HG03139 (cell line): ENCODE data around the gene HMGXB4.
"Not testable (repeated sequence)": the region's sequence is repeated elsewhere in the genome, so short reads cannot be mapped to it uniquely, and the experiment has no call there.

Experiments used
- ATAC-seq: cut with Tn5 transposase; IDR thresholded peaks from one replicate; pipeline ENCODE4 v1.9.1; 2021; ENCODE audit not compliant: unreplicated experiment

Gene HMGXB4, protein sequence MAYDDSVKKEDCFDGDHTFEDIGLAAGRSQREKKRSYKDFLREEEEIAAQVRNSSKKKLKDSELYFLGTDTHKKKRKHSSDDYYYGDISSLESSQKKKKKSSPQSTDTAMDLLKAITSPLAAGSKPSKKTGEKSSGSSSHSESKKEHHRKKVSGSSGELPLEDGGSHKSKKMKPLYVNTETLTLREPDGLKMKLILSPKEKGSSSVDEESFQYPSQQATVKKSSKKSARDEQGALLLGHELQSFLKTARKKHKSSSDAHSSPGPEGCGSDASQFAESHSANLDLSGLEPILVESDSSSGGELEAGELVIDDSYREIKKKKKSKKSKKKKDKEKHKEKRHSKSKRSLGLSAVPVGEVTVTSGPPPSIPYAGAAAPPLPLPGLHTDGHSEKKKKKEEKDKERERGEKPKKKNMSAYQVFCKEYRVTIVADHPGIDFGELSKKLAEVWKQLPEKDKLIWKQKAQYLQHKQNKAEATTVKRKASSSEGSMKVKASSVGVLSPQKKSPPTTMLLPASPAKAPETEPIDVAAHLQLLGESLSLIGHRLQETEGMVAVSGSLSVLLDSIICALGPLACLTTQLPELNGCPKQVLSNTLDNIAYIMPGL

GRCh38 chr22:35257321-35258190 is at the start of gene HMGXB4:
TSS of gene HMGXB4 (plus strand) at chr22:35257493. CDS start at chr22:35262391, 4,898 bp downstream.
- ATAC-seq = peak; percentile 83

DNA sequence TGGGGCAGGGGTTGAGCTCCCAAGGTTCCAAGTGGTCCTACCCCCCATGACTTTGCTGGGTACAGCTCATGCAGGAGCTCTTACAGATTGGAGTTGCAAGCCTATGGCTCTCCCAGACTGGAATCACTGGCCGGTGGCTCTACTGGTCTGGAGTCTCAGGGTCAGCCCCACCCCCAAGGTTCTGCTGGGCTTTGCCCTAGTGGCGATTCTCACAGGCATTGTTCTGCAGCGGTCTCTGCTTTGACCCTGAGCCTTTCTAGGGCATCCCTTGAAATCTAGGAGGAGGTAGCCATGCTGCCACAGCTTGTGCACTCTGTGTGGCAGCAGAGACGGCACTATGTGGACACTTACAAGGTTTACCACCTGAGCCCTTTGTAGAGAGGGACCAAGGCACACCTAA is 49.3 kb upstream of the HMGXB4 start:
- no peak for ATAC-seq

DNA sequence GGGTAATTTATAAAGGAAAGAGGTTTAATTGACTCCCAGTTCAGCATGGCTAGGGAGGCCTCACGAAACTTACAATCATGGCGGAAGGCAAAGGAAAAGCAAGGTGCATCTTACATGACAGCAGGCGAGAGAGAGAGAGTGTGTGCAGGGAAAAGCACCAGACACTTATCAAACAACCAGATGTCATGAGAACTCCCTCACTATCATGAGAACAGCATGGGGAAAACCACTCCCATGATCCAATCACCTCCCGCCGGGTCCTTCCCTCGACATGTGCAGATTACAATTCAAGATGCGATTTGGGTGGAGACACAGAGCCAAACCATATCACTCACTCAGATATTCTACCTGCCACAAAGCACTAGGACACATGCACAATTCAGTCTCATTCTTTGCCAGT is 48.1 kb upstream of the HMGXB4 start:
- no peak for ATAC-seq

GRCh38 chr22:35212009-35212408 is 45.3 kb upstream of the HMGXB4 start:
- no peak for ATAC-seq

GRCh38 chr22:35212996-35213395 is 44.3 kb upstream of the HMGXB4 start:
- ATAC-seq = no peak

- no peak for ATAC-seq
These were observed 42.3 kb upstream of the HMGXB4 start for GRCh38 chr22:35214968-35215367.

GRCh38 chr22:35215993-35216392 is 41.3 kb upstream of the HMGXB4 start:
- ATAC-seq = no peak

DNA sequence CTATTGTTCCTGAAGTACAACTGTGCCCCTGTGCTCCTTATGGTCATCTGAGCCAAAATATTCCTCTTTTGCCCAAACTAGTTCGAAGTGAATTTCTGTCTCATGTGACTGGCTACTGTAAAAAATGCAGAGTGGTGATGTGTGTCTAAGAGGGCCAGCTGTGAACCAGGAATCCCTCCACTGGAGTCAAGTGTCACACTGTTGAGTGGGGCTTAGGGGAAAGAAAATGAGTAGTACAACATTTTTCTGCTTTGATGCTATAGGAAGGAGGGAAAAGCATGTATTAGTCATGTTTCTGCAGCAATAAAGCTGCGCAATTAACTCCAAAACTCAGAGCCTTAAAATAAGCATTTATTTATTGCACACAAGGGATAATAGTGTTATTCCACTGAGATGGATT is 39.8 kb upstream of the HMGXB4 start:
- ATAC-seq = no peak

- no peak for ATAC-seq
These were observed 39.2 kb upstream of the HMGXB4 start for GRCh38 chr22:35218079-35218478.

DNA sequence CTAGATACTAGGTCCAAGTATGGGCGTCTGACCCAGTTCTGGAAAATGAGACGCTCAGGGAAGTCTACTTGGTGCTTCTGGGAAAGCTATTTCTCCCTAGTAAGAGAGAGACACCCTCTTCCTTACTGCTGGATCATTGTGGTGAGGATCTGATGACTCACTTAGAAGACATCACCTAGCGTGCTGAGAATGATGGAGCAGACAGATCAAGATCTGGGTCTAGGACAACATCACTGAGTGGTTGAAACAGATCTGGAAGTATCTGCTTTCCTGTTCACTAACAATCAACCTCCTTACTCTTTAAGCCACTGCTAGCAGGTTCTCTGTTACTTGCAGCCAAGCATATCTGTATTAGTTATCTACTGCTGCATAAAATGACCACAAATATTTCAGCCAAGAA is 38.3 kb upstream of the HMGXB4 start:
- ATAC-seq = no peak

DNA sequence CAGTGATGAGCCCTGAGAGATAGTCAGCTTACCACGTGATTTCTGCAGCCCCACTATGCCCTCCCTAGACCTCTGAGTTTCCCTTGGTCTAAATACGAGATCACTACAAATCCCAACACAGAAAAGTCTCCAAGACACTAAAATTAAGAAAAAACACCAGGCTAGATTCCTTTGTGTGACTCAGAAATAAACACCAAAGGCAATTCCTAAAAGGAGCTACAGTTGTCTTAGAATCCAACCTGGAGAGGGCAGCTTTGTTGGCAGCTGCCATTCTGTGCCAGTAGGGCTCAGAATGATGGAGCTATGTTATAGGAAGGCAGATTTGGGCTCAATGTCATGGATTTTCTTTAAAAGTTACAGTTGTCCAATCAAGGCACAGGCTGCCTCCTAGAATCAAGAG is 37.1 kb upstream of the HMGXB4 start:
- ATAC-seq = no peak

DNA sequence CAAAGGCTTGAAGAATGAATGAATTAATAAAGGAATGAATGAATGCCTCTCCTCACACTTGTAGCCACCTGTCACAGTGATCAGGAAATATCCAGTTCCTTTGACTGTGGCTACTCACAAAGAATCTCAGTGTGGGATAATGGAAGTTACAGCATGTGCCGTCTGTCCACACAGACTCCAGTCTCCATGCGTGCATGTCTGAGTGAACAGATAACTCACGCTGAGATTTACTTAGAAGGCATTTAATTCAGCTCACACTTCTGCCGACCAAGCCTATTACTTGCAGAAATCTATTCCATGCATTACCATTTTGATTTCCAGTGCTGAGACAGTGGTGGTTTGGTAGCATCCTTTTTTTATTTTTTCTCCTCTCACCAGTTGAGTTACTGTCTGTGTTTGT is 32.3 kb upstream of the HMGXB4 start:
- ATAC-seq = no peak

GRCh38 chr22:35226958-35227647 is 30.2 kb upstream of the HMGXB4 start:
- no peak for ATAC-seq

DNA sequence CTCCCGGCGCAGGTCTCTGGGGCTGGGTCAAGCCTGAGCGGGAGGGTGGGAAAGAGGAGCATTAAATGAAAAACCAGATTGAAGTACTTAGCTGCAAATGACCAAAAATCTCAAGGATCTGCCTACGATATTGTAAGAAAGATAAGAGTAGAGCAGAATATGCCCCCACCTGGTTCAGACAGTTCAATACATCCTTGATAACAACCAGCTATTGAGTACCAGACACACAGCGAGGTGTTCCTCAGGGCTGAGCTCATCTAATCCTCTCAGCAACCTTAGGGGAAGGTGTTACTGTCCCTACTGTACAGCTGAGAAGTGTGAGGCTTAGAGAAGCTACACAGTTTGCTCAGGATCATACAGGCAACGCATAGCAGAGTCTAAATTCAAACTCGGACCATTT is 27.4 kb upstream of the HMGXB4 start:
- no peak for ATAC-seq

DNA sequence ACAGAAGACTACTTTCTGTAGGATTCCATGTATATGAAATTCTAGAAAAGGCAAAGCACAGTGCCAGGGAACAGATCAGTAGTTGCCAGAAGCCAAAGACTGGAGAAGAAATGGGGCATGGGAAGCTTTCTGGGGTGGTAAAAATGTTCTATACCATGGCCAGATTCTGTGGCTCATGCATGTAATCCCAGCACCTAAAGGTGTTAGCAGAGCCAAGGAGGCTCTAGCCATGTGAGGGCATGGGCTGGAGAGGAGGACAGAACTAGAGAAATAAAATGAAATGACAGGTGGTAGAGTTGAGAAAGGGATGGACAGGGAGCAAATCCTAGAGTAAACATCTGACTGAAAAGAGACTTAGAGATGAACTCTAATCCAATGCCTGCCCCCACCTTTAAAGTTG is 26.9 kb upstream of the HMGXB4 start:
- no peak for ATAC-seq

- ATAC-seq = no peak
These were observed 26.3 kb upstream of the HMGXB4 start for GRCh38 chr22:35230839-35231584.

- ATAC-seq = no peak
These were observed 25.7 kb upstream of the HMGXB4 start for GRCh38 chr22:35231585-35232084.

- ATAC-seq = not testable (repeated sequence)
These were observed 18.5 kb upstream of the HMGXB4 start for GRCh38 chr22:35238749-35239148.

GRCh38 chr22:35244507-35244906 is 12.8 kb upstream of the HMGXB4 start:
- not testable (repeated sequence) for ATAC-seq

- ATAC-seq = no peak
These were observed 7.1 kb upstream of the HMGXB4 start for GRCh38 chr22:35250156-35250555.
